GM08714 (cell line): ENCODE data around the gene RORC.

Experiments used
- H3K4me3 ChIP-seq: fragments of 200-500 bp; sonication (Bioruptor generic); 2 replicates; pipeline ENCODE4 v1.5.1; 2014; ENCODE audit warnings: mild to moderate bottlenecking, low read length, inconsistent platforms
- ZNF274 ChIP-seq: IDR thresholded peaks from 2 replicates; pipeline ENCODE4 v1.6.1; 2012; ENCODE audit warnings: mild to moderate bottlenecking, low read depth, low read length

Gene RORC

GRCh38 chr1:151827853-151828252, 3.7 kb downstream of the RORC start:
- TF ChIP-seq ZNF274, result no peak
- H3K4me3 ChIP-seq, result no peak overlapping the region

GRCh38 chr1:151825751-151826660, 5.6 kb downstream of the RORC start:
- no peak for TF ChIP-seq ZNF274
- H3K4me3 ChIP-seq, result no peak overlapping the region

- TF ChIP-seq ZNF274, result no peak
- H3K4me3 ChIP-seq, result no peak overlapping the region
These were observed 6.4 kb downstream of the RORC start for GRCh38 chr1:151825204-151825603.

GRCh38 chr1:151823175-151823574, 8.4 kb downstream of the RORC start:
- TF ChIP-seq ZNF274, result no peak
- no peak overlapping the region for H3K4me3 ChIP-seq

GRCh38 chr1:151822404-151822803, 9.2 kb downstream of the RORC start:
- H3K4me3 ChIP-seq, result no peak overlapping the region
- TF ChIP-seq ZNF274, result no peak

- H3K4me3 ChIP-seq, result no peak overlapping the region
- no peak for TF ChIP-seq ZNF274
These were observed 10.7 kb downstream of the RORC start for GRCh38 chr1:151820940-151821339.

- H3K4me3 ChIP-seq, result no peak overlapping the region
These were observed 11.5 kb downstream of the RORC start for GRCh38 chr1:151819976-151820623.

GRCh38 chr1:151819227-151819835, 12.3 kb downstream of the RORC start:
- TF ChIP-seq ZNF274, result no peak
- no peak overlapping the region for H3K4me3 ChIP-seq

More at GRCh38 chr1:151819976-151820623, 11.5 kb downstream of the RORC start:
- TF ChIP-seq ZNF274, result no peak

- TF ChIP-seq ZNF274, result no peak
- H3K4me3 ChIP-seq, result no peak overlapping the region
These were observed 14.3 kb downstream of the RORC start for GRCh38 chr1:151817353-151817730.

GRCh38 chr1:151816548-151817352, 14.9 kb downstream of the RORC start:
- no peak for TF ChIP-seq ZNF274
- no peak overlapping the region for H3K4me3 ChIP-seq

- no peak for TF ChIP-seq ZNF274
- H3K4me3 ChIP-seq, result no peak overlapping the region
These were observed 15.8 kb downstream of the RORC start for GRCh38 chr1:151815716-151816327.

- no peak overlapping the region for H3K4me3 ChIP-seq
- TF ChIP-seq ZNF274, result no peak
These were observed 16.5 kb downstream of the RORC start for GRCh38 chr1:151814971-151815545.

GRCh38 chr1:151814426-151814825, 17.2 kb downstream of the RORC start:
- no peak overlapping the region for H3K4me3 ChIP-seq
- no peak for TF ChIP-seq ZNF274
